CMK (cell line): ENCODE results near the gene ZNRF1.
A peak's percentile ranks its signal among the peaks of the same experiment; 100 is the strongest.
"Not testable (repeated sequence)": the region's sequence is repeated elsewhere in the genome, so short reads cannot be mapped to it uniquely, and the experiment has no call there.

ENCODE experiments used
- DNase-seq: peaks from one replicate; pipeline ENCODE4 v3.0.0-alpha.2; 2010; ENCODE audit warnings: low read depth

The ZNRF1 gene

GRCh38 chr16:74998481-74999218 is at the start of gene ZNRF1:
Gene ZNRF1, plus strand, starts transcription at chr16:74999024. Its CDS starts 648 bp downstream, at chr16:74999672.
- peak; percentile 79 for DNase-seq

- DNase-seq: no peak
These were observed 49.5 kb upstream of the ZNRF1 start for GRCh38 chr16:74949309-74949708.

GRCh38 chr16:74950511-74950910 is 48.3 kb upstream of the ZNRF1 start:
- no peak for DNase-seq

GRCh38 chr16:74951206-74951605 is 47.6 kb upstream of the ZNRF1 start:
- DNase-seq: no peak

GRCh38 chr16:74951681-74952080 is 47.1 kb upstream of the ZNRF1 start:
- DNase-seq: no peak

GRCh38 chr16:74954763-74955162 is 44.1 kb upstream of the ZNRF1 start:
- DNase-seq: no peak

- DNase-seq: no peak
These were observed 25.5 kb upstream of the ZNRF1 start for GRCh38 chr16:74973304-74973703.

- no peak for DNase-seq
These were observed 23.2 kb upstream of the ZNRF1 start for GRCh38 chr16:74975591-74975990.

- DNase-seq: no peak
These were observed 16.6 kb upstream of the ZNRF1 start for GRCh38 chr16:74982256-74982655.

- DNase-seq: no peak
These were observed 14.7 kb upstream of the ZNRF1 start for GRCh38 chr16:74984194-74984528.

- DNase-seq: peak; percentile 98
These were observed 14.1 kb upstream of the ZNRF1 start, which contains the start of gene WDR59 for GRCh38 chr16:74984529-74985296. Gene WDR59, minus strand, starts transcription at chr16:74985123. Its CDS starts 106 bp downstream, at chr16:74985017.

GRCh38 chr16:74987027-74987681 is 11.7 kb upstream of the ZNRF1 start:
- DNase-seq: no peak

GRCh38 chr16:74989864-74990263 is 9.0 kb upstream of the ZNRF1 start:
- not testable (repeated sequence) for DNase-seq

GRCh38 chr16:74990832-74991231 is 8.0 kb upstream of the ZNRF1 start:
- no peak for DNase-seq

- DNase-seq: no peak
These were observed 7.6 kb upstream of the ZNRF1 start for GRCh38 chr16:74991268-74991592.

GRCh38 chr16:74991593-74992403 is 7.0 kb upstream of the ZNRF1 start:
- DNase-seq: peak; percentile 42

- no peak for DNase-seq
These were observed 2.8 kb upstream of the ZNRF1 start for GRCh38 chr16:74995986-74996385.

- DNase-seq: no peak
These were observed 1.8 kb upstream of the ZNRF1 start for GRCh38 chr16:74997042-74997491.

GRCh38 chr16:74999219-74999608 is 390 bp downstream of the ZNRF1 start:
- DNase-seq: no peak

GRCh38 chr16:74999609-75000480 is 1.0 kb downstream of the ZNRF1 start:
- no peak for DNase-seq

- no peak for DNase-seq
These were observed 1.8 kb downstream of the ZNRF1 start for GRCh38 chr16:75000481-75001081.
